IPS-18a (cell line): ENCODE data around the gene PNMA8C.

Source experiments
- H3K27ac ChIP-seq: one replicate; pipeline ENCODE4 v1.5.1; 2013; ENCODE audit warnings: low read length
- H3K27me3 ChIP-seq: one replicate; pipeline ENCODE4 v1.6.1; 2013; ENCODE audit warnings: mild to moderate bottlenecking, low read length; ENCODE audit not compliant: control insufficient read depth, insufficient read depth
- H3K36me3 ChIP-seq: one replicate; pipeline ENCODE4 v1.6.1; 2013; ENCODE audit warnings: low read depth, low read length; ENCODE audit not compliant: control insufficient read depth
- H3K4me1 ChIP-seq: one replicate; pipeline ENCODE4 v1.6.1; 2013; ENCODE audit warnings: low read depth, low read length; ENCODE audit not compliant: control insufficient read depth
- H3K4me3 ChIP-seq: one replicate; pipeline ENCODE4 v1.5.1; 2013; ENCODE audit warnings: low read length
- H3K9ac ChIP-seq: one replicate; pipeline ENCODE4 v1.6.1; 2013; ENCODE audit warnings: mild to moderate bottlenecking, low read length, moderate library complexity
- H3K9me3 ChIP-seq: one replicate; pipeline ENCODE4 v1.6.1; 2013; ENCODE audit warnings: low read depth, low read length; ENCODE audit not compliant: control insufficient read depth

PNMA8C gene

GRCh38 chr19:46461537-46461936, 32.8 kb upstream of the PNMA8C start:
- no peaks in the 10 kb centered on the region for H3K36me3 ChIP-seq
- H3K9ac ChIP-seq: no peak overlapping the region
- H3K4me3 ChIP-seq: no peak overlapping the region
- H3K27ac ChIP-seq: no peak overlapping the region
- no peaks in the 10 kb centered on the region for H3K27me3 ChIP-seq
- H3K4me1 ChIP-seq: no peaks in the 10 kb centered on the region
- H3K9me3 ChIP-seq: no peaks in the 10 kb centered on the region

- Histone ChIP-seq H3K9me3 (no peaks in the 10 kb centered on the region), H3K9ac (no peak overlapping the region), H3K27ac (no peak overlapping the region), H3K27me3 (no peaks in the 10 kb centered on the region), H3K36me3 (no peaks in the 10 kb centered on the region), H3K4me3 (no peak overlapping the region), H3K4me1 (no peaks in the 10 kb centered on the region)
These were observed 32.2 kb upstream of the PNMA8C start for GRCh38 chr19:46460981-46461380.

GRCh38 chr19:46460055-46460454, 31.3 kb upstream of the PNMA8C start:
- no peaks in the 10 kb centered on the region for H3K9me3 ChIP-seq
- no peaks in the 10 kb centered on the region for H3K4me1 ChIP-seq
- no peak overlapping the region for H3K4me3 ChIP-seq
- no peaks in the 10 kb centered on the region for H3K36me3 ChIP-seq
- no peaks in the 10 kb centered on the region for H3K27me3 ChIP-seq
- H3K9ac ChIP-seq: no peak overlapping the region
- H3K27ac ChIP-seq: no peak overlapping the region

GRCh38 chr19:46456930-46457329, 28.2 kb upstream of the PNMA8C start:
- Histone ChIP-seq H3K9me3 (no peaks in the 10 kb centered on the region), H3K4me3 (no peak overlapping the region), H3K4me1 (no peaks in the 10 kb centered on the region), H3K27ac (no peak overlapping the region), H3K36me3 (no peaks in the 10 kb centered on the region), H3K9ac (no peak overlapping the region), H3K27me3 (no peaks in the 10 kb centered on the region)

GRCh38 chr19:46454244-46454643, 25.5 kb upstream of the PNMA8C start:
- H3K9ac ChIP-seq: no peak overlapping the region
- H3K27me3 ChIP-seq: no peaks in the 10 kb centered on the region
- no peak overlapping the region for H3K4me3 ChIP-seq
- H3K4me1 ChIP-seq: no peaks in the 10 kb centered on the region
- H3K27ac ChIP-seq: no peak overlapping the region
- no peaks in the 10 kb centered on the region for H3K36me3 ChIP-seq
- H3K9me3 ChIP-seq: no peaks in the 10 kb centered on the region

GRCh38 chr19:46453661-46454060, 24.9 kb upstream of the PNMA8C start:
- H3K9ac ChIP-seq: no peak overlapping the region

GRCh38 chr19:46452186-46452585, 23.4 kb upstream of the PNMA8C start:
- no peak overlapping the region for H3K9ac ChIP-seq
- H3K4me3 ChIP-seq: no peak overlapping the region
- no peaks in the 10 kb centered on the region for H3K27me3 ChIP-seq
- no peaks in the 10 kb centered on the region for H3K36me3 ChIP-seq
- H3K27ac ChIP-seq: no peak overlapping the region
- no peaks in the 10 kb centered on the region for H3K4me1 ChIP-seq
- H3K9me3 ChIP-seq: no peaks in the 10 kb centered on the region

More at GRCh38 chr19:46453661-46454060, 24.9 kb upstream of the PNMA8C start:
- no peaks in the 10 kb centered on the region for H3K36me3 ChIP-seq
- H3K4me1 ChIP-seq: no peaks in the 10 kb centered on the region
- H3K9me3 ChIP-seq: no peaks in the 10 kb centered on the region
- H3K4me3 ChIP-seq: no peak overlapping the region
- H3K27me3 ChIP-seq: no peaks in the 10 kb centered on the region
- H3K27ac ChIP-seq: no peak overlapping the region

GRCh38 chr19:46451352-46451751, 22.6 kb upstream of the PNMA8C start:
- no peaks in the 10 kb centered on the region for H3K9me3 ChIP-seq
- H3K4me1 ChIP-seq: no peaks in the 10 kb centered on the region
- no peaks in the 10 kb centered on the region for H3K36me3 ChIP-seq
- H3K27me3 ChIP-seq: no peaks in the 10 kb centered on the region
- H3K9ac ChIP-seq: no peak overlapping the region
- H3K27ac ChIP-seq: no peak overlapping the region
- no peak overlapping the region for H3K4me3 ChIP-seq

- Histone ChIP-seq H3K9me3 (no peaks in the 10 kb centered on the region), H3K4me1 (no peaks in the 10 kb centered on the region), H3K27me3 (no peaks in the 10 kb centered on the region), H3K9ac (no peak overlapping the region), H3K36me3 (no peaks in the 10 kb centered on the region), H3K4me3 (no peak overlapping the region), H3K27ac (no peak overlapping the region)
These were observed 22.0 kb upstream of the PNMA8C start for GRCh38 chr19:46450737-46451136.

- H3K36me3 ChIP-seq: no peaks in the 10 kb centered on the region
- H3K4me3 ChIP-seq: no peak overlapping the region
- no peaks in the 10 kb centered on the region for H3K4me1 ChIP-seq
- no peaks in the 10 kb centered on the region for H3K9me3 ChIP-seq
- no peaks in the 10 kb centered on the region for H3K27me3 ChIP-seq
- H3K9ac ChIP-seq: no peak overlapping the region
- no peak overlapping the region for H3K27ac ChIP-seq
These were observed 20.5 kb upstream of the PNMA8C start for GRCh38 chr19:46449228-46449627.

- Histone ChIP-seq H3K9ac (no peak overlapping the region), H3K27ac (no peak overlapping the region), H3K9me3 (no peaks in the 10 kb centered on the region), H3K36me3 (no peaks in the 10 kb centered on the region), H3K4me1 (no peaks in the 10 kb centered on the region), H3K27me3 (no peaks in the 10 kb centered on the region), H3K4me3 (no peak overlapping the region)
These were observed 19.9 kb upstream of the PNMA8C start for GRCh38 chr19:46448601-46449000.

- no peaks in the 10 kb centered on the region for H3K27me3 ChIP-seq
- no peaks in the 10 kb centered on the region for H3K36me3 ChIP-seq
- no peaks in the 10 kb centered on the region for H3K9me3 ChIP-seq
- no peaks in the 10 kb centered on the region for H3K4me1 ChIP-seq
- no peak overlapping the region for H3K27ac ChIP-seq
- no peak overlapping the region for H3K9ac ChIP-seq
- no peak overlapping the region for H3K4me3 ChIP-seq
These were observed 19.1 kb upstream of the PNMA8C start for GRCh38 chr19:46447824-46448223.
